H1 (cell line): Measurements from ENCODE around the gene VSNL1. TPM values are rescaled to one million over a fixed set of nuclear protein-coding genes. Genes with fewer than 3 reads are reported as not detected.

Source experiments
- CHD1 ChIP-seq: IDR thresholded peaks from 2 replicates; pipeline ENCODE4 v1.6.1; 2012; ENCODE audit warnings: low read depth, low read length, improper control_type of control experiment
- CTBP2 ChIP-seq: IDR thresholded peaks from 2 replicates; pipeline ENCODE4 v1.7.0; 2011; ENCODE audit warnings: borderline replicate concordance, mild to moderate bottlenecking, moderate library complexity, mixed read lengths, low read length; ENCODE audit not compliant: insufficient read depth, insufficient read length
- EZH2 ChIP-seq: fragments of 200-600 bp; sonication (generic); IDR thresholded peaks from 2 replicates; pipeline ENCODE4 v1.7.1; 2012; ENCODE audit warnings: low read depth, mild to moderate bottlenecking, moderate library complexity, low read length, inconsistent platforms; ENCODE audit not compliant: severe bottlenecking
- NRF1 ChIP-seq: IDR thresholded peaks from 2 replicates; pipeline ENCODE4 v1.6.1; 2011; ENCODE audit warnings: mild to moderate bottlenecking, low read depth, low read length, improper control_type of control experiment
- RBBP5 ChIP-seq: IDR thresholded peaks from 2 replicates; pipeline ENCODE4 v1.7.1; 2012; ENCODE audit warnings: low read depth, mild to moderate bottlenecking, inconsistent platforms, low read length, moderate library complexity, borderline replicate concordance
- TAF1 ChIP-seq: IDR thresholded peaks from 2 replicates; pipeline ENCODE4 v1.6.1; 2011; ENCODE audit warnings: mild to moderate bottlenecking, low read depth, low read length
- TCF12 ChIP-seq: IDR thresholded peaks from 2 replicates; pipeline ENCODE4 v1.6.1; 2011; ENCODE audit warnings: low read depth, mild to moderate bottlenecking, low read length
- polyA plus RNA-seq, 7 experiments: library from polyadenylated mRNA; depleted of rRNA in 3 of 7; stranded (reverse) in 5 of 7; unstranded in 2 of 7; fragments of >200 nt in 5 of 7; fragments of 200-250 nt in 2 of 7; gene quantifications; 1 replicate in 5 of 7; 2 replicates in 1 of 7; 4 replicates in 1 of 7; pipeline versions ENCODE4 v1.2.1 to v1.2.3, GENCODE V29; 2011 to 2013; ENCODE audit warnings: missing spikeins in 2 of 7, mixed read lengths in 2 of 7
- total RNA-seq: library from RNA; stranded (reverse); fragmentation: NEBNext Ultra II Directional; extraction: Animal tissue kit (Norgen Biotek cat#: 25700); gene quantifications from 2 replicates; pipeline ENCODE4 v1.2.1, GENCODE V29; 2021
- TF ChIP-seq, protein P1 (sequence below): fragments of 300-600 bp; sonication (generic); IDR thresholded peaks from 2 replicates; pipeline ENCODE4 v1.7.1; 2012; ENCODE audit warnings: low read length, moderate library complexity, mild to moderate bottlenecking, inconsistent platforms; ENCODE audit not compliant: insufficient replicate concordance
- TF ChIP-seq, protein P2 (sequence below): IDR thresholded peaks from 2 replicates; pipeline ENCODE4 v1.6.1; 2012; ENCODE audit warnings: inconsistent platforms

Gene VSNL1
- total and polyA plus RNA-seq, 2 of the 8 experiments (the other 6 are each of a cell fraction or from before 2014, with no cell fraction given) = 49.4 to 108 TPM

DNA sequence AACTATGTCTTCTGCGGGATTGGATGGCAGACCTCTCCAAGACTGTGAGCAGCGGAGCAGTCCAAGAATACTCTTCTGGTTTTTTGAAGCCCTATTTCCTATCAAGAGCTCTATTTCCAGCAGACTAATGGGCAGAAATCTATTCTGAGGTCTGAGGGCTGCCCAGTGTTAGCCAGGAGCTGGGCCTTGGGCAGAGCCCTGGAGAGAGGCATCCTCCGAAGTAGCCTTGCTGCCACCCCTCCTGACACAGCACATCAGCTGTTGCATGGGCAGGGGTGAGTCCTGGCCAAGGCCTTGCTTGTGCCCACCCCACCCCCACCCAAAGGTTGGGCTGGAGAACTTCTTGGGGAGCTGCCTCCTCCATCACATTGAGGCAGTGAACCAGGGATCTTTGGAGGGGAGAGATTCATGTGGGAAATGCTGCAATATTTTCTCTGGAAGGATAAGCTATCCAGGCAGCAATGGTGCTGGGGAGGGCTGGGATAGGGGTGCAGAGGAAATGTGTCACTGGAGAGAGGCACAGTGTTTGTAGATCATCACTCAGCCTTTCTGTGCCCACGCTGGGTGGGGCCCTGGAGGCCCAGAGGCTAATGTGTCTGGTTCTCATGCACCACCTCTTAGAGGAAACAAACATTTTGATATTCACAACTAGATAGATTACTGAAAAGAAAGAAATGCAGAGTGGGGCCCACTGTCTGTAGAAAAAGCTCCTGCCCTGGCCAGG lies 104.7 kb downstream of the VSNL1 start (continued):
- TF ChIP-seq, protein P1, sequence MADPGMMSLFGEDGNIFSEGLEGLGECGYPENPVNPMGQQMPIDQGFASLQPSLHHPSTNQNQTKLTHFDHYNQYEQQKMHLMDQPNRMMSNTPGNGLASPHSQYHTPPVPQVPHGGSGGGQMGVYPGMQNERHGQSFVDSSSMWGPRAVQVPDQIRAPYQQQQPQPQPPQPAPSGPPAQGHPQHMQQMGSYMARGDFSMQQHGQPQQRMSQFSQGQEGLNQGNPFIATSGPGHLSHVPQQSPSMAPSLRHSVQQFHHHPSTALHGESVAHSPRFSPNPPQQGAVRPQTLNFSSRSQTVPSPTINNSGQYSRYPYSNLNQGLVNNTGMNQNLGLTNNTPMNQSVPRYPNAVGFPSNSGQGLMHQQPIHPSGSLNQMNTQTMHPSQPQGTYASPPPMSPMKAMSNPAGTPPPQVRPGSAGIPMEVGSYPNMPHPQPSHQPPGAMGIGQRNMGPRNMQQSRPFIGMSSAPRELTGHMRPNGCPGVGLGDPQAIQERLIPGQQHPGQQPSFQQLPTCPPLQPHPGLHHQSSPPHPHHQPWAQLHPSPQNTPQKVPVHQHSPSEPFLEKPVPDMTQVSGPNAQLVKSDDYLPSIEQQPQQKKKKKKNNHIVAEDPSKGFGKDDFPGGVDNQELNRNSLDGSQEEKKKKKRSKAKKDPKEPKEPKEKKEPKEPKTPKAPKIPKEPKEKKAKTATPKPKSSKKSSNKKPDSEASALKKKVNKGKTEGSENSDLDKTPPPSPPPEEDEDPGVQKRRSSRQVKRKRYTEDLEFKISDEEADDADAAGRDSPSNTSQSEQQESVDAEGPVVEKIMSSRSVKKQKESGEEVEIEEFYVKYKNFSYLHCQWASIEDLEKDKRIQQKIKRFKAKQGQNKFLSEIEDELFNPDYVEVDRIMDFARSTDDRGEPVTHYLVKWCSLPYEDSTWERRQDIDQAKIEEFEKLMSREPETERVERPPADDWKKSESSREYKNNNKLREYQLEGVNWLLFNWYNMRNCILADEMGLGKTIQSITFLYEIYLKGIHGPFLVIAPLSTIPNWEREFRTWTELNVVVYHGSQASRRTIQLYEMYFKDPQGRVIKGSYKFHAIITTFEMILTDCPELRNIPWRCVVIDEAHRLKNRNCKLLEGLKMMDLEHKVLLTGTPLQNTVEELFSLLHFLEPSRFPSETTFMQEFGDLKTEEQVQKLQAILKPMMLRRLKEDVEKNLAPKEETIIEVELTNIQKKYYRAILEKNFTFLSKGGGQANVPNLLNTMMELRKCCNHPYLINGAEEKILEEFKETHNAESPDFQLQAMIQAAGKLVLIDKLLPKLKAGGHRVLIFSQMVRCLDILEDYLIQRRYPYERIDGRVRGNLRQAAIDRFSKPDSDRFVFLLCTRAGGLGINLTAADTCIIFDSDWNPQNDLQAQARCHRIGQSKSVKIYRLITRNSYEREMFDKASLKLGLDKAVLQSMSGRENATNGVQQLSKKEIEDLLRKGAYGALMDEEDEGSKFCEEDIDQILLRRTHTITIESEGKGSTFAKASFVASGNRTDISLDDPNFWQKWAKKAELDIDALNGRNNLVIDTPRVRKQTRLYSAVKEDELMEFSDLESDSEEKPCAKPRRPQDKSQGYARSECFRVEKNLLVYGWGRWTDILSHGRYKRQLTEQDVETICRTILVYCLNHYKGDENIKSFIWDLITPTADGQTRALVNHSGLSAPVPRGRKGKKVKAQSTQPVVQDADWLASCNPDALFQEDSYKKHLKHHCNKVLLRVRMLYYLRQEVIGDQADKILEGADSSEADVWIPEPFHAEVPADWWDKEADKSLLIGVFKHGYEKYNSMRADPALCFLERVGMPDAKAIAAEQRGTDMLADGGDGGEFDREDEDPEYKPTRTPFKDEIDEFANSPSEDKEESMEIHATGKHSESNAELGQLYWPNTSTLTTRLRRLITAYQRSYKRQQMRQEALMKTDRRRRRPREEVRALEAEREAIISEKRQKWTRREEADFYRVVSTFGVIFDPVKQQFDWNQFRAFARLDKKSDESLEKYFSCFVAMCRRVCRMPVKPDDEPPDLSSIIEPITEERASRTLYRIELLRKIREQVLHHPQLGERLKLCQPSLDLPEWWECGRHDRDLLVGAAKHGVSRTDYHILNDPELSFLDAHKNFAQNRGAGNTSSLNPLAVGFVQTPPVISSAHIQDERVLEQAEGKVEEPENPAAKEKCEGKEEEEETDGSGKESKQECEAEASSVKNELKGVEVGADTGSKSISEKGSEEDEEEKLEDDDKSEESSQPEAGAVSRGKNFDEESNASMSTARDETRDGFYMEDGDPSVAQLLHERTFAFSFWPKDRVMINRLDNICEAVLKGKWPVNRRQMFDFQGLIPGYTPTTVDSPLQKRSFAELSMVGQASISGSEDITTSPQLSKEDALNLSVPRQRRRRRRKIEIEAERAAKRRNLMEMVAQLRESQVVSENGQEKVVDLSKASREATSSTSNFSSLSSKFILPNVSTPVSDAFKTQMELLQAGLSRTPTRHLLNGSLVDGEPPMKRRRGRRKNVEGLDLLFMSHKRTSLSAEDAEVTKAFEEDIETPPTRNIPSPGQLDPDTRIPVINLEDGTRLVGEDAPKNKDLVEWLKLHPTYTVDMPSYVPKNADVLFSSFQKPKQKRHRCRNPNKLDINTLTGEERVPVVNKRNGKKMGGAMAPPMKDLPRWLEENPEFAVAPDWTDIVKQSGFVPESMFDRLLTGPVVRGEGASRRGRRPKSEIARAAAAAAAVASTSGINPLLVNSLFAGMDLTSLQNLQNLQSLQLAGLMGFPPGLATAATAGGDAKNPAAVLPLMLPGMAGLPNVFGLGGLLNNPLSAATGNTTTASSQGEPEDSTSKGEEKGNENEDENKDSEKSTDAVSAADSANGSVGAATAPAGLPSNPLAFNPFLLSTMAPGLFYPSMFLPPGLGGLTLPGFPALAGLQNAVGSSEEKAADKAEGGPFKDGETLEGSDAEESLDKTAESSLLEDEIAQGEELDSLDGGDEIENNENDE = no peak
- TF ChIP-seq TCF12 (no peak), CTBP2 (no peak), RBBP5 (no peak), EZH2 (no peak), CHD1 (no peak), NRF1 (no peak), TAF1 (no peak)
- TF ChIP-seq, protein P2, sequence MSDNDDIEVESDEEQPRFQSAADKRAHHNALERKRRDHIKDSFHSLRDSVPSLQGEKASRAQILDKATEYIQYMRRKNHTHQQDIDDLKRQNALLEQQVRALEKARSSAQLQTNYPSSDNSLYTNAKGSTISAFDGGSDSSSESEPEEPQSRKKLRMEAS = no peak
